Osteoblast (primary cell): ENCODE results near the gene ZBTB39. TPM values are rescaled to one million over a fixed set of nuclear protein-coding genes. Genes with fewer than 3 reads are reported as not detected.

Experiments
- DNase-seq: peaks from one replicate; pipeline ENCODE4 v3.0.0; 2011; ENCODE audit warnings: low spot score, mixed read lengths; ENCODE audit not compliant: insufficient read length; ENCODE audit errors: missing footprints
- H2AFZ ChIP-seq: 2 replicates; pipeline ENCODE4 v1.6.0; 2011; ENCODE audit warnings: mild to moderate bottlenecking, low read length
- H3K27ac ChIP-seq: 2 replicates; pipeline ENCODE4 v1.5.1; 2011; ENCODE audit warnings: mild to moderate bottlenecking, low read depth, low read length, moderate library complexity
- H3K27me3 ChIP-seq: 2 replicates; pipeline ENCODE4 v1.6.0; 2012; ENCODE audit warnings: mild to moderate bottlenecking, control low read depth, inconsistent platforms, low read length, moderate library complexity; ENCODE audit not compliant: insufficient read depth
- H3K36me3 ChIP-seq: 2 replicates; pipeline ENCODE4 v1.5.1; 2011; ENCODE audit warnings: mild to moderate bottlenecking, low read length, control low read depth, moderate library complexity; ENCODE audit not compliant: insufficient read depth
- H3K4me1 ChIP-seq: 2 replicates; pipeline ENCODE4 v1.5.1; 2011; ENCODE audit warnings: mild to moderate bottlenecking, low read length, control low read depth, moderate library complexity; ENCODE audit not compliant: insufficient read depth
- H3K4me2 ChIP-seq: 2 replicates; pipeline ENCODE4 v1.6.0; 2011; ENCODE audit warnings: mild to moderate bottlenecking, low read length; ENCODE audit not compliant: insufficient read depth
- H3K4me3 ChIP-seq: fragments of 200-600 bp; sonication (generic); 3 replicates; pipeline ENCODE4 v1.5.1; 2012; ENCODE audit warnings: mild to moderate bottlenecking, low read length, inconsistent platforms; ENCODE audit not compliant: insufficient read depth
- H3K79me2 ChIP-seq: 2 replicates; pipeline ENCODE4 v1.6.0; 2012; ENCODE audit warnings: mild to moderate bottlenecking, low read length, control low read depth, inconsistent platforms; ENCODE audit not compliant: insufficient read depth
- H3K9me3 ChIP-seq: 2 replicates; pipeline ENCODE4 v1.5.1; 2011; ENCODE audit warnings: low read depth, low read length, control low read depth
- H4K20me1 ChIP-seq: 2 replicates; pipeline ENCODE4 v1.6.0; 2012; ENCODE audit warnings: mild to moderate bottlenecking, low read length, control low read depth; ENCODE audit not compliant: insufficient read depth
- CTCF ChIP-seq: IDR thresholded peaks from 2 replicates; pipeline ENCODE4 v1.5.1; 2011; ENCODE audit warnings: mild to moderate bottlenecking, low read depth, low read length, moderate library complexity; ENCODE audit errors: extremely low read depth
- total RNA-seq: library from RNA; depleted of rRNA; stranded (reverse); fragments of >200 nt; gene quantifications from 2 replicates; pipeline ENCODE4 v1.2.3, GENCODE V29; 2012

Gene ZBTB39
- total RNA-seq, 1 donor: 4.7 TPM

GRCh38 chr12:56990648-56991318 is 15.6 kb downstream of the ZBTB39 start:
- H3K9me3 ChIP-seq: no peaks in the 10 kb centered on the region
- no peaks in the 10 kb centered on the region for H3K79me2 ChIP-seq
- no peak overlapping the region for H2AFZ ChIP-seq
- H3K4me2 ChIP-seq: no peak overlapping the region
- DNase-seq: no peak
- no peaks in the 10 kb centered on the region for H4K20me1 ChIP-seq
- H3K4me1 ChIP-seq: no peaks in the 10 kb centered on the region
- H3K4me3 ChIP-seq: no peak overlapping the region
- peaks cover 11% of the 10 kb centered on the region for H3K27me3 ChIP-seq
- TF ChIP-seq CTCF: no peak
- H3K27ac ChIP-seq: no peak overlapping the region
- H3K36me3 ChIP-seq: no peaks in the 10 kb centered on the region

GRCh38 chr12:56989861-56990610 is 16.3 kb downstream of the ZBTB39 start:
- Histone ChIP-seq H2AFZ (no peak overlapping the region), H3K4me1 (no peaks in the 10 kb centered on the region), H3K79me2 (no peaks in the 10 kb centered on the region), H3K4me2 (no peak overlapping the region), H3K27ac (no peak overlapping the region), H3K9me3 (no peaks in the 10 kb centered on the region), H3K36me3 (no peaks in the 10 kb centered on the region), H3K4me3 (no peak overlapping the region), H4K20me1 (no peaks in the 10 kb centered on the region), H3K27me3 (peaks cover 11% of the 10 kb centered on the region)
- TF ChIP-seq CTCF: no peak
- DNase-seq: no peak

- no peak for DNase-seq
- Histone ChIP-seq H3K79me2 (no peaks in the 10 kb centered on the region), H3K4me2 (no peak overlapping the region), H2AFZ (no peak overlapping the region), H3K4me1 (no peaks in the 10 kb centered on the region), H3K9me3 (no peaks in the 10 kb centered on the region), H3K4me3 (no peak overlapping the region), H4K20me1 (no peaks in the 10 kb centered on the region), H3K27me3 (peaks cover 11% of the 10 kb centered on the region), H3K27ac (no peak overlapping the region), H3K36me3 (no peaks in the 10 kb centered on the region)
- TF ChIP-seq CTCF: no peak
Observed at GRCh38 chr12:56988207-56988739, 18.1 kb downstream of the ZBTB39 start.

GRCh38 chr12:56987551-56988053 is 18.7 kb downstream of the ZBTB39 start:
- no peaks in the 10 kb centered on the region for H3K9me3 ChIP-seq
- no peaks in the 10 kb centered on the region for H4K20me1 ChIP-seq
- H3K36me3 ChIP-seq: no peaks in the 10 kb centered on the region
- peaks cover 11% of the 10 kb centered on the region for H3K27me3 ChIP-seq
- H3K4me1 ChIP-seq: no peaks in the 10 kb centered on the region
- H3K4me2 ChIP-seq: no peak overlapping the region
- TF ChIP-seq CTCF: peak; percentile 95
- no peaks in the 10 kb centered on the region for H3K79me2 ChIP-seq
- H3K4me3 ChIP-seq: no peak overlapping the region
- no peak overlapping the region for H2AFZ ChIP-seq
- no peak overlapping the region for H3K27ac ChIP-seq
- DNase-seq: peak; percentile 92
